NT2/D1 (cell line): ENCODE data around the gene IL12RB1.

Experiments
- SUZ12 ChIP-seq: IDR thresholded peaks from 2 replicates; pipeline ENCODE4 v1.6.1; 2011; ENCODE audit not compliant: insufficient read length, insufficient read depth; ENCODE audit errors: extremely low read depth
- YY1 ChIP-seq: IDR thresholded peaks from 2 replicates; pipeline ENCODE4 v1.6.1; 2011; ENCODE audit not compliant: insufficient read length, insufficient read depth
- ZNF274 ChIP-seq: IDR thresholded peaks from 2 replicates; pipeline ENCODE4 v1.6.1; 2011; ENCODE audit warnings: mild to moderate bottlenecking, low read depth, low read length

DNA sequence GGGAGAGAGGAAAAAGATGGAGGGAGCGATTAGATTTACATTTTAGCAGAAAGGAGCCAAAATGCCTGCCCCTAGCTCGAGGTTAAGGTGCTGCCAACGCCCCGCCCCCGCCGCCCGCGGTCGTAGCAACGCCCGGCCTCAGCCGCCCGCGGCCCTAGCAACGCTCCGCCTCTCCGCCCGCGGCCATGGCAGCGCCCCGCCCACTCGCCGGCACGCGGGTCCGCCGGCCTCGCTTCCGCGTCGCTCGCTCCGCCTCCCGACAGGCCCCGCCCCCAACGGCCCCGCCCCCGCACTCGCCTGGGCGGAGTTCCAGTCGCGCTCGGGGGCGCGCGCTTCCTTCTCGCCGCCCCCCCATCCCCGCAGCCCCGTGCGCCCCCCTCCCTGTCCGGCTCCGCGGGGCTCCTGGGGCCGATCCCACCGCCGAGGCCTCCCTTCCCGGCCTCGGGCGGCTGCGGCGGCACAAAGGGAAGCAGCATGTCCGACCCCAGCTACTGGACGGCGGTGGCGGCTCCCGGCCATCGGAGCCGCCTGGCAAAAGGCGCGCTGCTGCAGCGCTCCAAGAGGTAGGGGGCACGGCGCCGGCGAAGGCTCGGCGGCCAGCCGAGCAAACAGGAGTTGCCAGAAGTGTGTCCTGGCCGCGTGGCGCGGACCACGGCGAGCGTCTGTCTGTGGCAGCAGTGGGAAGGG, 31.1 kb upstream of the IL12RB1 start:
- TF ChIP-seq YY1 (no peak), ZNF274 (no peak), SUZ12 (no peak)
